CD4-positive, alpha-beta T cell treated with Interleukin-10 for 1 hour (primary cell): ENCODE measurements around the gene DEFB132.

ENCODE experiments used
- DNase-seq: peaks from one replicate; pipeline ENCODE4 v3.0.0-alpha.2; 2020

The DEFB132 gene

GRCh38 chr20:266596-267562 is 9.4 kb downstream of the DEFB132 start:
- DNase-seq, result peak; percentile 87

DNA sequence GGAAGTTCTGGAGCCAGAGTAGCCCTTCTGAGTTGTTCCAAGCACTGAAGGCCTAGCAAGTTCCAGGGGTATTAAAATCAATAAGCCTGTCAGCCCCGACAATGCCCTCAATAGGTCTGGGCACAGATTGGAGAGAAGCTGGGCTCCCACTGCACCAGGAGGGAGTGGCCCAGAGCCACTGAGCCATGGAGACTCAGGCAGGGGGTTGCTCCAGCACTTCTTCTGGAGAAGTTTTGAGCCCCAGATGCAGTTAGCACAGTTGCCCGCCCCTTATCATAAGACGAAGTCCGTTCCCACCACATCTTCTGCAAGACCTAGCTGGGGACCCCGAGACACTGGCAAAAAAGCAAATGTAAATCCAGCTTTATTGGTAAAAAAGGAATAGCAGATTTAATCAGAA is 13.0 kb downstream of the DEFB132 start:
- no peak for DNase-seq

DNA sequence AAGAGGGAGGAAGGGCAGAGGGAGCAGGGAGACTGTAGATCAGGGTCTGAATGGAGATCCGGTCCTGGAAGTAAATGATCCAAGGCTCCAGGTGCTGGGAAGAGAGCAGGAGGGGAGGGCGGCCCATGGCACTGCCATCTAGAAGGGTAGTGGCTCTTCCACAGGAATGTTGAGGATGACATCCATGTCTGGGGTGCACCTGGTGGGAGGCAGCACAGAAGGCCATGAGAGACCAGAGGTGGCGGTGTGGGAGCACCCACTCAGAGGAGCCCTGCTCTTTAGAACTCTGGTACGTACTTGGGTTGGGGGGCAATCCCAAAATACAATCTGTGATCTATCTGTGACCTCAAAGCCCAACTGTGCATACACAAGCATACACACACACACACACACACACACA is 13.5 kb downstream of the DEFB132 start:
- DNase-seq, result no peak

DNA sequence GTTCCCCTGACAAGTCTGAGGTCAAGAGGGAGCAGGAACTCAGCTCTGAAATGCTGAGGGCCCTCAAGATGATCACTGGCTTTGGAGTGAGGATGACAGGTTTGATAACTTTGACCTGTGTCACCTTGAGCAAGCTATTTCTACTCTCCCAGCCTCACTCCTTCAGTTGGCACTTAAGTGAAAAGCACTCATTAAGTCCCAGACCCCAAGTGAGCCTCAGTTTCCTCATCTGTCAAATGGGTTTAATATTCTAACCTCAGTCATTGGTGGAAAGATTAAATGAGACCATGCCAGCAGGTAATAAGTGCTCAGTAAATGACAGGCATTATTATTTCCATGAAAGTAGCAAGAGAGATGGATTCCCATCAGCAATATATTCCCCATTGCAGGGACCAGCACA is 14.0 kb downstream of the DEFB132 start:
- DNase-seq, result no peak

DNA sequence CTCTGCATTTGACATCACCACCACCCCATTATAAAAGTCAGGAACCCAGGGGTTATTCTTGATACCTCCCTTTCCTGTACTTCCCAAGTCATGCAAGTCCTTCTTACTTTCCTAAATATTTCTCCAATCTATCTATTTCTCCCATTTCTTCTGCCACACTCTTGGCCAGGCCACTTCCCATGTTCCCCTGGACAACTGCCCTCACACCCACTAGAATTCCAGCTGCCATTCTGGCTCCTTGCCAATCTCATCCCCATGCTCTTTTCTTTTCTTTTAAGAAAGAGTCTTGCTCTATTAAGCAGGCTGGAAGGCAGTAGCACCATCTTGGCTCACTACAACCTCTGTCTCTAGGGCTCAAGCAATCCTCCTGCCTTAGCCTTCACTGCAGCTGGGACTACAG is 15.2 kb downstream of the DEFB132 start:
- no peak for DNase-seq

DNA sequence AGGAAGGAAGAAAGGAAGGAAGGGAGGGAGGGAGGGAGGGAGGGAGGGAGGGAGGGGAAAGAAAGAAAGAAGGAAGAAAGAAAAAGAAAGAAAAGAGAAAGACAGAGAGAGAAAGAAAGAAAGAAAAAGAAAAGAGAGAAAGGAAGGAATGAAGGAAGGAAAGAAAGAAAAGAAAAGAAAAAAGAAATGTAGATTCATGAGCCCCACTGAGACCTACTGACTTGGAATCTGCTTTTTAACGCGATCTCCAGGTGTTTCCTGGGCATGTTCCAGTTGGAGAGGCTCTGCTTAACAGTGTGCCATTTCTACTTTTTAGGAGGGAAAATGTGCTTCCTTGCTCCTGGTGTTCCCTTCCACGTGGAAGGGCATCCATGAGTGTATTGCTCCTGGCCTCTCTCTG is 16.4 kb downstream of the DEFB132 start:
- DNase-seq, result no peak

- no peak for DNase-seq
Measured at GRCh38 chr20:275791-276190, 18.3 kb downstream of the DEFB132 start.

DNA sequence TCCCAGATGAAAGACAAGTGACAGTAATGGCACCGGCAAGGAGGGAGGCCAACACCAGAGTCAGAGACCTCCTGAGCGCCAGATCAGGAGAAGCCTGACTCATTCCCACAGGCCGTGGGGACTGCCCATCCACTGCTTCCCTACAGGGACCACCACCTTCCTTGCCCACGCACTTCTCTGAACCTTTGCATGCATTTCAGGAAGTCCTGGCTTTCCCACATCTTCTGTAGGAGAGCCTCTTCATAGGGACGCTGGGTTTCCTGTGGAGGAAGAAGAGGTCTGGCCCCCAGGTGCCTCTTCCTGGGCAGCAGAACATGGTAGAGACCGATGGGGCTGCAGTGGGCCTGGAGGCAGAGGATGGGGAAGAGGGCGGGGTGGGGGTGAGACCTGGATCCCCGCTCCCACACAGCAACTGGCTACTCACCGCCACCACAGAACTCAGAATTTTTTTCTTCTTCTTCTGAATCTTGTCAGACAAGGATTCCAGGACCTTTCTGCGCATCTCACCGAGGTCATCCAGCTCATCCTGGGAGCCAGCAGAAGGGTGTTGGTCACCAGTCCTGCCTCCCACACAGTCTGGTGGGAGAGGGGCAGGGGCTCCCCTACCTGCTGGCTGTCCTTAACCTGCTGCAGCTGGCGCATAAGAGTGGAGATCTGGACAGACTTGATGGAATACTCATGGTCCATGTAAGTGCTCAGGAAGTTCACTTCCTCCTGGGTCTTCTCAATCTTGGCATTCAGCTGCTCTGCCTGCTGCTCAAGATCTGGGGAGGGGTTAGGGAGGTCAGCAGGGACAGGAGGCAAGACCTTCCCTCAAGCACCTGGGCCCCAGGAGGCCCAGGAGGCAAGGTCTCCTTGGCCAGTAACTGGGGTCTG is 19.3 kb downstream of the DEFB132 start:
- no peak for DNase-seq

DNA sequence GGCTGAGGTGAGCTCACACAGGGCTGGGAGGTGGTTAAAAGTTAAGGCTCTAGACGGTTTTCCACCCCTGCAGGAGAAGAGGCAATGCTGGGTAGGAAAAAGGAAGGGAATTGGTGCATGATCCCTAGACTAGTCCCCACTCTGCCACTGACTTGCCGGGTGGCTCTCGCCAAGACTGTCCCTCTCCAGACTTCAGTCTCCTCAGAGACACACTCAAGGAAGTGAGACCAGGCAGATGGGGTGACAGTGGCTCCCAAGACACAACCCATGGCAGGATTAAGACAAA is 19.9 kb downstream of the DEFB132 start:
- DNase-seq, result no peak

- DNase-seq, result no peak
Measured at GRCh38 chr20:278181-278580, 20.7 kb downstream of the DEFB132 start.

DNA sequence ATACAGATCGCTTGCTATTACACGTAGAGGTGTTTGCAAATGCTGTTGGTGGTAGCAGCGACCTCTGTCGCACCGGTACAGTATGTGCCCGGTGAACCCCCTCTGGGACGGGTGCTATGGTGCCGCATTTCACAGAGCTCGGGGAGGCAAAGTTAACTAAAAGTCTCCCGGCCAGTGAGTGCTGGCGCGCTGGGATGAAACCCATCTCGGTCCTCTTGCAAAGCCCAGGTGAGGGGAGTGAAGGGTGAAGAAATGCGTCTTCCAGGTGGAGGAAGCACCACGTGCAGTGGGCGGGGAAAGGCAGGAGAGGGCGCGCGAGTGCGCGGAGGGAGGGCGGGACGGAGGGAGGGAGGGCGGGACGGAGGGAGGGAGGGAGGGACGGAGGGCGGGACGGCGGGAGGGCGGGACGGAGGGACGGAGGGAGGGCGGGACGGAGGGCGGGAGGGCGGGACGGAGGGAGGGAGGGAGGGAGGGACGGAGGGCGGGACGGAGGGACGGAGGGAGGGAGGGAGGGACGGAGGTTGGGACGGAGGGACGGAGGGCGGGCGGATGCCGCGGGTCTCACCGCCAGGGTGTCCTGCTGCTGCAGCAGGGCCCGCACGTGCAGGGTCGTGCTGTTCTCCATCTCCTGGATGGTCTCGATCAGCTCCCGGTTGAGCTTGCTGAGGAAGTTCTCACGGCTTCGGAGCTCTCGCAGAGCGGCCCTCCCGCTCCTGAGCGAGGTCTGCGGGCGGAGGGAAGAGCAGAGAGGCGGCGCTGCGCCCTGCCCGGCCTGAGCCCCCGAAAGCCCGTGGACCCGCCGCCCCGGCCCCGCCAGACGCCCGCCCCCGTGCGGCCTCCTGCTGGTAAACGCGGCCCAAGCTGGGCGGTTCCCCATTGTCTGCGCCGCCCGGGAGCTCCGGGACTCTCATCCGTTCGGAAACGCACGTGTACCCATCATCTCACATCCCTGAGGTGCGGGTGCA is 21.4 kb downstream of the DEFB132 start:
- peak; percentile 65 for DNase-seq

DNA sequence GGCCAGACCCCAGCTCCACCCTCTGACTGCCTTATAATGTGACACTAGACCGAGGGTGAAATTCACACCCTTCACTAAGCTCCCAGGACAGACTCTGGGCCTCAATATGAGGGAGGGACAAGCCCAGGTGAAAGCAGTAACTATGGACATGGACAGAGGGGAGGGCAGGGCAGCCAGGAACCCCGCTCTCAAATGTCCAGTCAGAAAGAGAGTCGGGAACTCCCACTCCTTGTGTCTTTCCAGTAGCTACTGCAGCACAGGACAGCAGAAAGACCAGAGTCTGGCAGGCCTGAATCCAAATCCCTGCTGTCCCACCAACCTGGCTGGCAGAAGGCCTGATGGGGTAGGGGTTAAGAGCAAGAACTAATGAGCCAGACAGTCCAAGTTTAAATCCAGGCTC is 26.6 kb downstream of the DEFB132 start:
- DNase-seq, result no peak

GRCh38 chr20:286508-286907 is 29.0 kb downstream of the DEFB132 start:
- DNase-seq, result no peak

- no peak for DNase-seq
Measured at GRCh38 chr20:288956-289692, 31.6 kb downstream of the DEFB132 start.

DNA sequence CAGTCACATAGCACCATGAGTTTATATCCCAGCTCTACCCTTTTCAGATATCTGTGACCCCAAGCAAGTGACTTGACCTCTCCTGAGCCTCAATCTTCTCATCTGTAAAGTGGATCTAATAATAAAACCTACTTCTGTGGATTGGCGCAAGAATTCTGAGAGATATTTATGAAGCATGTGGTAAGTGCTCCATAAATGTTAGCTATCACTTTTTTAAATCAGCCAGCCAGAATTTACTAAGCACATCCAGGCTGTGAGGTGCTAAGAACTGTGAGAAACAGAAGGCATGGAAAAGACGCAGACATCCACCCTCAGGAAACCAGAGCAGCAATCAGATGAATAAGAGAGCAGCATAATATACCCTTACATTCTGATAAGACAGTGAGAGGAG is 32.2 kb downstream of the DEFB132 start:
- no peak for DNase-seq

GRCh38 chr20:290084-290831 is 32.7 kb downstream of the DEFB132 start, which contains the start of gene C20orf96:
Gene C20orf96, minus strand, starts transcription at chr20:290750. Its CDS starts 140 bp downstream, at chr20:290610.
- DNase-seq, result peak; percentile 89

DNA sequence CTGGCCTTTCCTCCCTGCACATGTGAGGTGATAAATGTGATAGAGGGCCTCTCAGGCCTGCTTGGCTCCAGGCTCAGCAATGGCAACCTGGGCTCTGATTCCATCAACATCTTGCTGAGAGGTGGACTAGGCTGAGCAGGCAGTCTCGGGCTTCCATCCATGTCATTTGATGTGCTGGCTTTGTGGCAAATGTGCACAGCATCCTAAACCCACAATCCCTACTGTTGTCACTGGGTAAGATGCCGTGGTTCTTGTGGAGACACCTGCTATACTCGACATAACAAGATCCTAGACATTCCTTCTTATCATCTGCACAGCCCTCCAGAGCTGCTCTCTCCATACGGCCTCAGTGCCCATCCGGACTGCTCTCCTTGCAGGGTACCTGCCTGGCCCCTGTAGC is 37.1 kb downstream of the DEFB132 start:
- DNase-seq, result no peak

DNA sequence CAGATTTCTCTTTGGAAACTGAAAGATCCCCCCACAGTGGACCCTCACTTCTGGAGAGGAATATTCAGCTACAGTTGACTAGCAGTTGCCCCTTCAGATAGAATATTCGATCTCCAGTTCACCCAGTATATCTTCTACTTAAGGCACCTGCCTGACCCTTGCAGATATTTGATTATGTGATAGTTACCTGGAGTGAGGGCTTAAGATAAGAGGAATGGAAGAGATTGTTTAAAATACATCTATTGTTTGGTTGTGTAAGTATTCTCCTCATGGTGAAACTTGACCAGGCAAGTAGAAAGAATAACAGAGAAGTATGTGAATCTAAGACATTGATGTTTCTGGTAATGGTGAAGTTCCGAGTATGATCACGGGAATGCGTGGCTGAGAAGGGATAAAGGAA is 38.3 kb downstream of the DEFB132 start:
- DNase-seq, result no peak

GRCh38 chr20:297098-297924 is 39.8 kb downstream of the DEFB132 start, which contains the start of gene ZCCHC3:
Gene ZCCHC3, plus strand, starts transcription at chr20:297570. Its CDS starts 17 bp downstream, at chr20:297587.
- DNase-seq, result peak; percentile 86
